Measurements from ENCODE around the gene ABCB11. TPM values are rescaled to one million over a fixed set of nuclear protein-coding genes. Genes with fewer than 3 reads are reported as not detected.
"Not testable (repeated sequence)": the region's sequence is repeated elsewhere in the genome, so short reads cannot be mapped to it uniquely, and the experiment has no call there.

ABCB11 gene
- polyA plus RNA-seq, 4 donors: 0.31 TPM; not detected in 3

- DNase-seq (ENCODE audit: low read depth in 4 of 4, low spot score in 3 of 4): no peak
These were observed 127.2 kb downstream of the ABCB11 start for GRCh38 chr2:168903888-168904287.

- no peak for DNase-seq (ENCODE audit: low read depth in 4 of 4, low spot score in 3 of 4)
These were observed 130.1 kb downstream of the ABCB11 start, which contains the start of gene G6PC2 for GRCh38 chr2:168901003-168901402. G6PC2 (plus strand) TSS chr2:168901291; CDS start chr2:168901332, 41 bp downstream.

- no peak for DNase-seq (ENCODE audit: low read depth in 4 of 4, low spot score in 3 of 4)
These were observed 133.7 kb downstream of the ABCB11 start for GRCh38 chr2:168897449-168897848.

GRCh38 chr2:168896783-168897182 is 134.3 kb downstream of the ABCB11 start:
- no peak for DNase-seq (ENCODE audit: low read depth in 4 of 4, low spot score in 3 of 4)

- DNase-seq (ENCODE audit: low read depth in 4 of 4, low spot score in 3 of 4): no peak
These were observed 135.4 kb downstream of the ABCB11 start for GRCh38 chr2:168895771-168896170.

- DNase-seq (ENCODE audit: low read depth in 4 of 4, low spot score in 3 of 4): no peak
These were observed 136.4 kb downstream of the ABCB11 start for GRCh38 chr2:168894720-168895119.

- DNase-seq (ENCODE audit: low read depth in 4 of 4, low spot score in 3 of 4): no peak
These were observed 137.0 kb downstream of the ABCB11 start for GRCh38 chr2:168894101-168894500.

GRCh38 chr2:168892327-168892726 is 138.8 kb downstream of the ABCB11 start:
- no peak for DNase-seq (ENCODE audit: low read depth in 4 of 4, low spot score in 3 of 4)

GRCh38 chr2:168890006-168890782 is 140.9 kb downstream of the ABCB11 start, which contains the start of gene SPC25:
SPC25 (minus strand) TSS chr2:168890430; CDS start chr2:168889519, 911 bp downstream.
- peak; percentile 74 to 84 (median 80) for DNase-seq (ENCODE audit: low read depth in 4 of 4, low spot score in 3 of 4)

GRCh38 chr2:168889635-168890005 is 141.5 kb downstream of the ABCB11 start:
- no peak for DNase-seq (ENCODE audit: low read depth in 4 of 4, low spot score in 3 of 4)

- no peak for DNase-seq (ENCODE audit: low read depth in 4 of 4, low spot score in 3 of 4)
These were observed 146.1 kb downstream of the ABCB11 start for GRCh38 chr2:168884975-168885374.

- not testable (repeated sequence) for DNase-seq (ENCODE audit: low read depth in 4 of 4, low spot score in 3 of 4)
These were observed 149.0 kb downstream of the ABCB11 start for GRCh38 chr2:168882163-168882562.

- no peak for DNase-seq (ENCODE audit: low read depth in 4 of 4, low spot score in 3 of 4)
These were observed 156.6 kb downstream of the ABCB11 start for GRCh38 chr2:168874368-168875054.

- not testable (repeated sequence) for DNase-seq (ENCODE audit: low read depth in 4 of 4, low spot score in 3 of 4)
These were observed 160.3 kb downstream of the ABCB11 start for GRCh38 chr2:168870824-168871223.

Other genes with a start within 250 kb of the ABCB11 start
- gene NOSTRIN, start 228.7 kb downstream of the ABCB11 start, polyA plus RNA-seq (ENCODE audit: insufficient read length in 4 of 4): 10 to 100 TPM; 12.4 to 38.5 (median 32.1) TPM
- gene SPC25, start 140.9 kb downstream of the ABCB11 start, polyA plus RNA-seq (ENCODE audit: insufficient read length in 4 of 4): 10 to 100 TPM; 16.5 to 25.8 (median 22.5) TPM
- under 1 TPM in 1 of 4 donors, not detected in 3; 0.20 TPM for gene G6PC2, start 130.0 kb downstream of the ABCB11 start, polyA plus RNA-seq (ENCODE audit: insufficient read length in 4 of 4)
- under 1 TPM; 0.17 to 0.89 (median 0.63) TPM for gene DHRS9, start 38.2 kb upstream of the ABCB11 start, polyA plus RNA-seq (ENCODE audit: insufficient read length in 4 of 4)

Measured in left renal pelvis (tissue), 4 donors.